Kidney glomerular epithelial cell (primary cell): ENCODE results near the gene KY.
"Not testable (repeated sequence)": the region's sequence is repeated elsewhere in the genome, so short reads cannot be mapped to it uniquely, and the experiment has no call there.

Experiments used
- DNase-seq: peaks from one replicate; lab custom pipeline; 2025; lab: John Stamatoyannopoulos, UW

The KY gene

GRCh38 chr3:134601539-134602439, 49.0 kb downstream of the KY start:
- DNase-seq, result no peak

- DNase-seq, result peak; percentile 57
These were observed 49.9 kb downstream of the KY start for GRCh38 chr3:134600685-134601463.

GRCh38 chr3:134600206-134600605, 50.6 kb downstream of the KY start:
- peak; percentile 11 for DNase-seq

- no peak for DNase-seq
These were observed 51.9 kb downstream of the KY start for GRCh38 chr3:134598763-134599545.

GRCh38 chr3:134597390-134597970, 53.3 kb downstream of the KY start:
- DNase-seq, result peak; percentile 52

- not testable (repeated sequence) for DNase-seq
These were observed 55.8 kb downstream of the KY start for GRCh38 chr3:134594986-134595385.

- DNase-seq, result no peak
These were observed 56.5 kb downstream of the KY start for GRCh38 chr3:134594331-134594741.

GRCh38 chr3:134592806-134593205, 58.0 kb downstream of the KY start:
- no peak for DNase-seq

GRCh38 chr3:134590766-134591165, 60.1 kb downstream of the KY start:
- DNase-seq, result no peak

GRCh38 chr3:134579141-134579665, 71.6 kb downstream of the KY start:
- peak; percentile 6 for DNase-seq

GRCh38 chr3:134576831-134577230, 74.0 kb downstream of the KY start:
- no peak for DNase-seq

- no peak for DNase-seq
These were observed 74.4 kb downstream of the KY start for GRCh38 chr3:134576426-134576825.

GRCh38 chr3:134569899-134570298, 80.9 kb downstream of the KY start:
- DNase-seq, result not testable (repeated sequence)

- no peak for DNase-seq
These were observed 82.0 kb downstream of the KY start for GRCh38 chr3:134568790-134569189.

- DNase-seq, result peak; percentile 86
These were observed 83.2 kb downstream of the KY start for GRCh38 chr3:134567605-134568004.

- DNase-seq, result no peak
These were observed 85.8 kb downstream of the KY start for GRCh38 chr3:134564991-134565390.

- DNase-seq, result no peak
These were observed 87.2 kb downstream of the KY start for GRCh38 chr3:134563601-134564000.

- no peak for DNase-seq
These were observed 88.8 kb downstream of the KY start for GRCh38 chr3:134562055-134562454.

GRCh38 chr3:134559591-134559990, 91.2 kb downstream of the KY start:
- DNase-seq, result no peak
